WI38 (cell line): ENCODE measurements around the gene ABHD12B.
"Not testable (repeated sequence)": the region's sequence is repeated elsewhere in the genome, so short reads cannot be mapped to it uniquely, and the experiment has no call there.

ENCODE experiments used
- H3K4me3 ChIP-seq: 2 replicates; pipeline ENCODE4 v1.5.1; 2011; ENCODE audit warnings: low read depth, mild to moderate bottlenecking, control low read depth, low read length
- CTCF ChIP-seq: IDR thresholded peaks from 2 replicates; pipeline ENCODE4 v1.5.1; 2012; ENCODE audit warnings: low read depth, mild to moderate bottlenecking, control low read depth, low read length

Gene ABHD12B

GRCh38 chr14:50937800-50938199 is 65.9 kb downstream of the ABHD12B start:
- no peak overlapping the region for H3K4me3 ChIP-seq
- no peak for TF ChIP-seq CTCF

- H3K4me3 ChIP-seq: no peak overlapping the region
- TF ChIP-seq CTCF: no peak
Measured at GRCh38 chr14:50941151-50941550, 69.3 kb downstream of the ABHD12B start.

- not testable (repeated sequence) for H3K4me3 ChIP-seq
Measured at GRCh38 chr14:50941638-50942037, 69.8 kb downstream of the ABHD12B start.

GRCh38 chr14:50943261-50943942 is 71.5 kb downstream of the ABHD12B start:
- peak overlapping the region; percentile 63 for H3K4me3 ChIP-seq
- TF ChIP-seq CTCF: no peak

- no peak for TF ChIP-seq CTCF
- peak within 1 kb of the TSS; percentile 63 for H3K4me3 ChIP-seq
Measured at GRCh38 chr14:50943943-50944646, 72.2 kb downstream of the ABHD12B start, which contains the start of gene PYGL. TSS of gene PYGL (minus strand) at chr14:50944483. CDS start at chr14:50944403, 80 bp downstream.

GRCh38 chr14:50944647-50945413 is 73.0 kb downstream of the ABHD12B start:
- TF ChIP-seq CTCF: no peak
- H3K4me3 ChIP-seq: peak overlapping the region; percentile 63

- no peak for TF ChIP-seq CTCF
- no peak overlapping the region for H3K4me3 ChIP-seq
Measured at GRCh38 chr14:50946234-50946935, 74.5 kb downstream of the ABHD12B start.
